DND-41 (cell line): ENCODE data around the gene OSGEP.

Source experiments
- ATAC-seq: fragments of 200-7000 bp; cut with Tn5 transposase; 3 replicates; pipeline ENCODE4 v1.9.1; 2021; ENCODE audit warnings: low read depth; ENCODE audit not compliant: insufficient read depth
- DNase-seq: peaks from one replicate; pipeline ENCODE4 v3.0.0-alpha.2; 2020
- H2AFZ ChIP-seq: 2 replicates; pipeline ENCODE4 v1.6.0; 2012; ENCODE audit warnings: low read depth, low read length
- H3K27ac ChIP-seq: 2 replicates; pipeline ENCODE4 v1.5.1; 2012; ENCODE audit warnings: low read length, inconsistent platforms
- H3K27me3 ChIP-seq: fragments of 200-600 bp; sonication (generic); 2 replicates; pipeline ENCODE4 v1.6.0; 2012; ENCODE audit warnings: low read length, mild to moderate bottlenecking, inconsistent platforms; ENCODE audit not compliant: insufficient read depth, poor library complexity
- H3K36me3 ChIP-seq: 2 replicates; pipeline ENCODE4 v1.5.1; 2012; ENCODE audit warnings: low read length, inconsistent platforms; ENCODE audit not compliant: insufficient read depth
- H3K4me1 ChIP-seq: 2 replicates; pipeline ENCODE4 v1.5.1; 2012; ENCODE audit warnings: mild to moderate bottlenecking, low read length; ENCODE audit not compliant: insufficient read depth
- H3K4me2 ChIP-seq: 2 replicates; pipeline ENCODE4 v1.6.0; 2012; ENCODE audit warnings: mild to moderate bottlenecking, moderate library complexity, low read length, inconsistent platforms; ENCODE audit not compliant: insufficient read depth
- H3K4me3 ChIP-seq, 2 experiments: fragments of 200-600 bp in 1 of 2; shearing (Covaris generic) in 1 of 2; 2 replicates each; pipeline ENCODE4 v1.5.1; 2012 to 2016; ENCODE audit warnings: inconsistent platforms in 2 of 2, low read length in 2 of 2, mild to moderate bottlenecking in 2 of 2, low read depth in 1 of 2, moderate library complexity in 1 of 2
- H3K79me2 ChIP-seq: 2 replicates; pipeline ENCODE4 v1.6.0; 2012; ENCODE audit warnings: low read length, inconsistent platforms; ENCODE audit not compliant: insufficient read depth
- H3K9ac ChIP-seq: 2 replicates; pipeline ENCODE4 v1.6.0; 2012; ENCODE audit warnings: low read depth, mild to moderate bottlenecking, inconsistent platforms, low read length, moderate library complexity
- H3K9me3 ChIP-seq: 2 replicates; pipeline ENCODE4 v1.5.1; 2012; ENCODE audit warnings: low read length, moderate library complexity, mild to moderate bottlenecking, inconsistent platforms; ENCODE audit not compliant: insufficient read depth, severe bottlenecking
- H4K20me1 ChIP-seq: 2 replicates; pipeline ENCODE4 v1.6.0; 2012; ENCODE audit warnings: low read length; ENCODE audit not compliant: insufficient read depth
- CTCF ChIP-seq: IDR thresholded peaks from 2 replicates; pipeline ENCODE4 v1.5.1; 2012; ENCODE audit warnings: borderline replicate concordance, low read length, moderate library complexity, mild to moderate bottlenecking; ENCODE audit not compliant: poor library complexity, severe bottlenecking; ENCODE audit errors: extremely low read depth
- EZH2 ChIP-seq: IDR thresholded peaks from 3 replicates; pipeline ENCODE4 v1.6.1; 2012; ENCODE audit warnings: borderline replicate concordance, low read depth, mild to moderate bottlenecking, moderate library complexity, low read length, inconsistent platforms; ENCODE audit not compliant: severe bottlenecking

The OSGEP gene

GRCh38 chr14:20418501-20418909 is 36.1 kb downstream of the OSGEP start:
- H3K4me2 ChIP-seq: no peak overlapping the region
- TF ChIP-seq EZH2 (no peak), CTCF (no peak)
- H3K27ac ChIP-seq: no peak overlapping the region
- no peaks in the 10 kb centered on the region for H3K27me3 ChIP-seq
- no peaks in the 10 kb centered on the region for H3K79me2 ChIP-seq
- H3K9ac ChIP-seq: no peak overlapping the region
- H2AFZ ChIP-seq: no peak overlapping the region
- no peak for ATAC-seq
- H4K20me1 ChIP-seq: no peaks in the 10 kb centered on the region
- H3K36me3 ChIP-seq: no peaks in the 10 kb centered on the region
- peaks cover 20% of the 10 kb centered on the region for H3K4me1 ChIP-seq
- DNase-seq: no peak
- no peaks in the 10 kb centered on the region for H3K9me3 ChIP-seq
- H3K4me3 ChIP-seq: no peak overlapping the region

DNA sequence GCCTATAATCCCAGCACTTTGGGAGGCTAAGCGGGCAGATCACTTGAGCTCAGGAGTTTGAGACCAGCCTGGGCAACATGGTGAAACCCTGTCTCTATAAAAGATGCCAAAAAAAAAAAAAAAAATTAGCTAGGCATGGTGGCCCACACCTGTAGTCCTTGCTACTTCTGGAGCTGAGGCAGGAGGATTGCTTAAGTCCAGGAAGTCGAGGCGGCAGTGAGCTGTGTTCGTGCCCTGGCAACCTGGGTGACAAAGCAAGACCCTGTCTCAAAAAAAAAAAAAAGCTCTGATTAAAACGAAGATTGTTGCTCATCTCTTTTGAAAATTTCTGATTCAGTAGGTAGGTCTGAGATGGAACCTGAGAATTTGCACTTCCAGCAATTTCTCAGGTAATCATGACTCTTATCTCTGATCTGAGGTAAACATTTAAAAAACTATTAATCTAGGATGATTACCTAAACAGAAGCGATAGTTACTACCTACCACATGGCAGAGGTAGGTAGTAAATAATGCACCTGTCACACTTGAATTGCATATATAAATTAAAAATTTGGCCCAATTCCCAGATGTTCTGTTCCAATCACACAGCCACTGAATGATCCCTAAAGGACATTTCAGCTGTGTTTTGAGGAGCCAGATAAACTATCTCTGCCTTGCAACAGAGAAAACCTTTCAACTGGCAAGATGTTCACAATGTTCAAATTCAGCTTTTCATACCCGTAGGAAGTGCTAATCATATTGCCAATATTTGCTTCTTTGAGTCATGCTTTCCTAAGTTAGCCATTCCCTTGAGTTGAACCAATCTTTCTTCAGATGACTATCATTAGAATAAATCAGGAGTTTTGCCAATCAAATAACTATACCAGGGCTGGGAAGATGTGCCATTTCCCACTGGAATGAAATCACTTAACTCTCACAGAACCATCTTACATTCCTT is 37.1 kb downstream of the OSGEP start:
- ATAC-seq: no peak
- Histone ChIP-seq H4K20me1 (no peaks in the 10 kb centered on the region), H3K27me3 (no peaks in the 10 kb centered on the region), H3K4me3 (no peak overlapping the region), H3K36me3 (no peaks in the 10 kb centered on the region), H3K4me2 (no peak overlapping the region), H2AFZ (no peak overlapping the region), H3K9me3 (no peaks in the 10 kb centered on the region), H3K79me2 (peaks cover 7% of the 10 kb centered on the region; the same call in 1 of the 2 replicates), H3K9ac (no peak overlapping the region), H3K27ac (no peak overlapping the region), H3K4me1 (peaks cover 24% of the 10 kb centered on the region)
- TF ChIP-seq EZH2 (no peak), CTCF (no peak)
- DNase-seq: no peak

- Histone ChIP-seq H3K4me2 (peak overlapping the region; percentile 36; the same call in 1 of the 2 replicates), H3K4me3 (no peak overlapping the region), H3K9me3 (no peaks in the 10 kb centered on the region), H3K4me1 (peaks cover 34% of the 10 kb centered on the region), H4K20me1 (no peaks in the 10 kb centered on the region), H3K27ac (peak overlapping the region; percentile 23; the same call in 1 of the 2 replicates), H3K79me2 (peaks cover 10% of the 10 kb centered on the region), H3K9ac (no peak overlapping the region), H3K27me3 (no peaks in the 10 kb centered on the region), H2AFZ (peak overlapping the region; percentile 89), H3K36me3 (no peaks in the 10 kb centered on the region)
- TF ChIP-seq CTCF (no peak), EZH2 (no peak)
- ATAC-seq: no peak
- no peak for DNase-seq
Observed at GRCh38 chr14:20416223-20416622, 38.4 kb downstream of the OSGEP start.
